PFSK-1 (cell line): ENCODE results near the gene ALG8.

ENCODE experiments used
- FOXP2 ChIP-seq: optimal IDR thresholded peaks from 2 replicates; pipeline ENCODE3; 2011; ENCODE audit warnings: borderline replicate concordance, control low read depth, inconsistent platforms; ENCODE audit not compliant: insufficient read depth; ENCODE audit errors: extremely low read length, extremely low read depth
- POLR2AphosphoS5 ChIP-seq: IDR thresholded peaks from 2 replicates; pipeline ENCODE4 v1.6.1; 2012; ENCODE audit warnings: low read depth, mild to moderate bottlenecking, control low read depth, low read length, moderate library complexity
- SIN3A ChIP-seq: IDR thresholded peaks from 2 replicates; pipeline ENCODE4 v1.6.1; 2012; ENCODE audit warnings: mild to moderate bottlenecking, low read length, moderate library complexity, borderline replicate concordance; ENCODE audit not compliant: insufficient read depth
- TAF1 ChIP-seq: IDR thresholded peaks from 2 replicates; pipeline ENCODE4 v1.6.1; 2012; ENCODE audit warnings: low read length, control low read depth, borderline replicate concordance; ENCODE audit not compliant: insufficient read depth
- TF ChIP-seq, protein P1 (sequence below), 2 experiments: IDR thresholded peaks; 2 replicates each; pipeline versions ENCODE4 v1.6.1 to v1.8.0; 2011 to 2012; ENCODE audit warnings: low read depth in 2 of 2, low read length in 2 of 2, control low read depth in 1 of 2, inconsistent platforms in 1 of 2, mild to moderate bottlenecking in 1 of 2, moderate library complexity in 1 of 2; ENCODE audit not compliant: insufficient read depth in 1 of 2

Gene ALG8

DNA sequence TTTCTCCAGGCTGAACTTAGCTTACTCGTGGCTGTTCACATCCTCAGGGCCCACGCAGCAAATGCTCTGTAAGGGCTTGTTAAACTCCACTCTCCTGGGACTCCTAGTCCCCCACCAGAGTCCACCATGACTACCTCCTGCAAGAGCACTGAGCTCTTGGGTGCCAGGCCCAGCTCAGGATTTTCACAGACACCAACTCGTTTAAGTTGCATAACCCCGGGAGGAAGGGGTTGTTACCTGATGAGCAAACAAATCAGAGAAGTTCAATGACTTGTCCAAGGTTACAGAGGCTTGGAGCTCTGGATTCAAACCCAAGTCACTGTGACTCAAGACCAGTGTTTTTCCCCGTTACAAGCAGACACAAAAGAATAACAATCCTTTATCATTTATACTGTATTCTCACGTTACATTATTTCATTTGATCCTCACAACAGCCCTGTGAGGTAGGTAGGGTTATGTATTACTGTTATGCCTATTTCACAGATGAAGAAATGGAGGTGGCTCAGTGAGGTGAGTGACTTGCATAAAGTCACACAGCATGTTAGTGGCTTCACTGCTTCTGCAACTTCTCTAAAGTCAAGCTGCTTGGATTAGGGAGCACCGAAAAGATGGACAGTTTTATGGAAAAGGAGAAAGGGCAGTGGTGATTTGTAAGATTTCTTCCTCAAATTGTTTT, 31.6 kb upstream of the ALG8 start:
- no peak for TF ChIP-seq TAF1
- TF ChIP-seq, protein P1, sequence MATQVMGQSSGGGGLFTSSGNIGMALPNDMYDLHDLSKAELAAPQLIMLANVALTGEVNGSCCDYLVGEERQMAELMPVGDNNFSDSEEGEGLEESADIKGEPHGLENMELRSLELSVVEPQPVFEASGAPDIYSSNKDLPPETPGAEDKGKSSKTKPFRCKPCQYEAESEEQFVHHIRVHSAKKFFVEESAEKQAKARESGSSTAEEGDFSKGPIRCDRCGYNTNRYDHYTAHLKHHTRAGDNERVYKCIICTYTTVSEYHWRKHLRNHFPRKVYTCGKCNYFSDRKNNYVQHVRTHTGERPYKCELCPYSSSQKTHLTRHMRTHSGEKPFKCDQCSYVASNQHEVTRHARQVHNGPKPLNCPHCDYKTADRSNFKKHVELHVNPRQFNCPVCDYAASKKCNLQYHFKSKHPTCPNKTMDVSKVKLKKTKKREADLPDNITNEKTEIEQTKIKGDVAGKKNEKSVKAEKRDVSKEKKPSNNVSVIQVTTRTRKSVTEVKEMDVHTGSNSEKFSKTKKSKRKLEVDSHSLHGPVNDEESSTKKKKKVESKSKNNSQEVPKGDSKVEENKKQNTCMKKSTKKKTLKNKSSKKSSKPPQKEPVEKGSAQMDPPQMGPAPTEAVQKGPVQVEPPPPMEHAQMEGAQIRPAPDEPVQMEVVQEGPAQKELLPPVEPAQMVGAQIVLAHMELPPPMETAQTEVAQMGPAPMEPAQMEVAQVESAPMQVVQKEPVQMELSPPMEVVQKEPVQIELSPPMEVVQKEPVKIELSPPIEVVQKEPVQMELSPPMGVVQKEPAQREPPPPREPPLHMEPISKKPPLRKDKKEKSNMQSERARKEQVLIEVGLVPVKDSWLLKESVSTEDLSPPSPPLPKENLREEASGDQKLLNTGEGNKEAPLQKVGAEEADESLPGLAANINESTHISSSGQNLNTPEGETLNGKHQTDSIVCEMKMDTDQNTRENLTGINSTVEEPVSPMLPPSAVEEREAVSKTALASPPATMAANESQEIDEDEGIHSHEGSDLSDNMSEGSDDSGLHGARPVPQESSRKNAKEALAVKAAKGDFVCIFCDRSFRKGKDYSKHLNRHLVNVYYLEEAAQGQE (IDR thresholded peaks at IDR 0.05; ENCODE audit: insufficient read depth in 1 of 2, low read depth in 2 of 2, low read length in 2 of 2), result no peak
- TF ChIP-seq SIN3A, result no peak
- TF ChIP-seq POLR2AphosphoS5, result no peak
- no peak for TF ChIP-seq FOXP2

DNA sequence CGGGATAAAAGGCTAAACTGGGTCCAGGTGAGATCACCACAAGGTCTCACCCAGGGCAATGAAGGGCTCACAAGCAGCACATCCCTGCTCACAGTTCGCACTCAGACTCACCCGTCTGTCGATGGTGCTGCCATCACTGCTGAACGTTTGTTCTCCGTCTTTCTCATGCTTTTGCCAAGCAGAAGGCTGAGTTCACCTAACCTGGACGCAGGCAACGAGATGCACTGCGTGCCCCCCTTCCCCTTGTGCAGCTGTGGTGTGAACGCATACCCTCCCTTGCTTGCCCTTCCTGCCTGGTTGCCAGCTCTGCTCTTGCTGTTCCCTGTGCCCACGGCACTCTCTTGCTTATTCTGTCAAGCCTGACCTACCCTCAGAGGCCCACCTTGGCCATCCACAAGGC, 31.0 kb upstream of the ALG8 start:
- TF ChIP-seq, protein P1 (IDR thresholded peaks at IDR 0.05; ENCODE audit: insufficient read depth in 1 of 2, low read depth in 2 of 2, low read length in 2 of 2), result no peak
- TF ChIP-seq POLR2AphosphoS5, result no peak
- TF ChIP-seq TAF1, result no peak
- TF ChIP-seq FOXP2, result no peak
- TF ChIP-seq SIN3A, result no peak

DNA sequence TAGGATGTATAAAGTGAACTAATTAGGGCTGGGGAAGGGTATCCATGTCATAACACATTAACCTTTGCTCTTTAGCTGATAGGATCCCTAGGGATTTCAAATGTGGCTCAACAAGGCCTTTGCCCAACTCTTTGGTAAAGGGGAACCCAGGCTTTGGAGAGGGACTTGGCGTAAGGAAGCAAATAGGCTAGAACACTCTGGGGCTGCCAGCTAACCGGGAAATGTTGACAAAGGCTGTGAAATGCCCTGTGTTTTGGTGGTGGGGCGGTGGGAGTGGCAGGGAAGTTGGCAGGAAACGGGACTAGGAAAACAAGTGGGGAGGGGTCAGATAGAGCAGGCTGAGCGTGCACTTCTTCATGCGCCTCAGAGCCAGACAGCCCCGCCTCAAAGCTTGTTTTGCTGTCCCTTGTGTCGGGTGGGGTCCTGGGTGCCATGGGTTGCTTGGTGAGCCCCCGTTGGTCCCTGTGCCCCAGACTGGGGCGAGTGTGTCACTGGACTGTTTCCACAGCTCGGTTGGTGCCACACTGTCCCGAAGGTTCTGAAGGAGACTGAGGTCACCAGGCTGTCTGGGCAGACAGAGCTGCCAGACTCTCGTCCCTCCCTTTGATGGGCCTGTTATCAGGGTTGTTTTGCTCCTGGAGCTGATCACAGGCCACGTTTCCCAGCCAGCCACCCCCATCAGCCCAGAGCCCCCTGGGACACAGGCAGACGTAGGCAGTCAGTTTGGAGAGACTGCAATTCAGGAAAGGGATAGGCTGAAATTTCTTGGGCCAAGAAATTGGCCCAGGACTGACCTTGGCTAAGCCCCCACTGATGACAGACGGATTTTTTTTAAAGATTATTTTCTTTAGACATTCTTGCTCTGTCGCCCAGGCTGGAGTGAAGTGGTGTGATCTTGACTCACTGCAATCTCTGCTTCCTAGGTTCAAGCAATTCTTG, 29.4 kb upstream of the ALG8 start:
- TF ChIP-seq TAF1 (no peak), FOXP2 (no peak), POLR2AphosphoS5 (no peak), SIN3A (no peak)
- TF ChIP-seq, protein P1 (IDR thresholded peaks at IDR 0.05; ENCODE audit: insufficient read depth in 1 of 2, low read depth in 2 of 2, low read length in 2 of 2), result no peak

DNA sequence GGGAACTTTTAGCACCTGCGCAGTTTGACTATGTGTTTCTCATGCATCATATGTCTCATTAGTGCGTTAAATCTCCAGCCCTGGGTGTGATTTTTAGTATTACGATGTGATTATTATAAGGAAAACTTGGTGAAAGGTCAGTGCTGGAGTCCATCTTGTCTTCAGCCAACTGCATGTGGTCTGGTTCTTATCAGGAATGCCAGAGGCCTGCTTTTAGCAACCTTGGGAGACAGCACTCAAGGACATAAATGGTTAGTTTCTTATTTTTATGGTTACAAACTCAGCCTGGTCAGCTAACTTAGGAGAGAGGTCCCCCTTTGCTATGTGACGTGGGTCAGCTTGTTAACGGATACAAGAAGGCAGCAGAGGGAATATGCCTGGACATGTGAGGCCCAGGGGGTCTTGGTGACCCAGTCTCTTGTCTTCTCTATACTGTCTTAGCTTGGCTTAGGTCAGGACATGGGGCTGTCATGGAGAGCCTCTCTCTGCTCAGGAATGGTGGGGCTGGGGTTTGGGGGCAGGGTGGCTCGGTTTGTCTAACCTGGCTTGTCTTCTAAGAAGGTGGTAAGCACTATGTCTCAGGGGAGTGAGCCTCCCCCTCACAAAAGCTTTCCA, 27.5 kb upstream of the ALG8 start:
- TF ChIP-seq FOXP2, result no peak
- TF ChIP-seq POLR2AphosphoS5, result no peak
- TF ChIP-seq TAF1, result no peak
- no peak for TF ChIP-seq SIN3A
- TF ChIP-seq, protein P1 (IDR thresholded peaks at IDR 0.05; ENCODE audit: insufficient read depth in 1 of 2, low read depth in 2 of 2, low read length in 2 of 2), result no peak
